Measurements from ENCODE around the gene PHF21A. TPM values are rescaled to one million over a fixed set of nuclear protein-coding genes. Genes with fewer than 3 reads are reported as not detected.

Gene PHF21A
- total and polyA plus RNA-seq, 2 of the 13 experiments (the other 11 are each of a cell fraction or from before 2014, with no cell fraction given), result 4.1 to 34.6 TPM

GRCh38 chr11:46119352-46120216 is 1.7 kb downstream of the PHF21A start (continued):
- TF ChIP-seq TMF1 (CRISPR knock-in tag; IDR thresholded peaks at IDR 0.05; ENCODE audit: low read depth), result no peak
- no peak for TF ChIP-seq STAG1 (CRISPR knock-in tag; IDR thresholded peaks at IDR 0.05)
- TF ChIP-seq, protein P1, sequence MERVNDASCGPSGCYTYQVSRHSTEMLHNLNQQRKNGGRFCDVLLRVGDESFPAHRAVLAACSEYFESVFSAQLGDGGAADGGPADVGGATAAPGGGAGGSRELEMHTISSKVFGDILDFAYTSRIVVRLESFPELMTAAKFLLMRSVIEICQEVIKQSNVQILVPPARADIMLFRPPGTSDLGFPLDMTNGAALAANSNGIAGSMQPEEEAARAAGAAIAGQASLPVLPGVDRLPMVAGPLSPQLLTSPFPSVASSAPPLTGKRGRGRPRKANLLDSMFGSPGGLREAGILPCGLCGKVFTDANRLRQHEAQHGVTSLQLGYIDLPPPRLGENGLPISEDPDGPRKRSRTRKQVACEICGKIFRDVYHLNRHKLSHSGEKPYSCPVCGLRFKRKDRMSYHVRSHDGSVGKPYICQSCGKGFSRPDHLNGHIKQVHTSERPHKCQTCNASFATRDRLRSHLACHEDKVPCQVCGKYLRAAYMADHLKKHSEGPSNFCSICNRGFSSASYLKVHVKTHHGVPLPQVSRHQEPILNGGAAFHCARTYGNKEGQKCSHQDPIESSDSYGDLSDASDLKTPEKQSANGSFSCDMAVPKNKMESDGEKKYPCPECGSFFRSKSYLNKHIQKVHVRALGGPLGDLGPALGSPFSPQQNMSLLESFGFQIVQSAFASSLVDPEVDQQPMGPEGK (CRISPR knock-in tag; IDR thresholded peaks at IDR 0.05), result peak; percentile 69
- TF ChIP-seq, protein P2, sequence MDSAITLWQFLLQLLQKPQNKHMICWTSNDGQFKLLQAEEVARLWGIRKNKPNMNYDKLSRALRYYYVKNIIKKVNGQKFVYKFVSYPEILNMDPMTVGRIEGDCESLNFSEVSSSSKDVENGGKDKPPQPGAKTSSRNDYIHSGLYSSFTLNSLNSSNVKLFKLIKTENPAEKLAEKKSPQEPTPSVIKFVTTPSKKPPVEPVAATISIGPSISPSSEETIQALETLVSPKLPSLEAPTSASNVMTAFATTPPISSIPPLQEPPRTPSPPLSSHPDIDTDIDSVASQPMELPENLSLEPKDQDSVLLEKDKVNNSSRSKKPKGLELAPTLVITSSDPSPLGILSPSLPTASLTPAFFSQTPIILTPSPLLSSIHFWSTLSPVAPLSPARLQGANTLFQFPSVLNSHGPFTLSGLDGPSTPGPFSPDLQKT (CRISPR knock-in tag; IDR thresholded peaks at IDR 0.05; ENCODE audit: borderline replicate concordance), result no peak
- TF ChIP-seq, protein P3, sequence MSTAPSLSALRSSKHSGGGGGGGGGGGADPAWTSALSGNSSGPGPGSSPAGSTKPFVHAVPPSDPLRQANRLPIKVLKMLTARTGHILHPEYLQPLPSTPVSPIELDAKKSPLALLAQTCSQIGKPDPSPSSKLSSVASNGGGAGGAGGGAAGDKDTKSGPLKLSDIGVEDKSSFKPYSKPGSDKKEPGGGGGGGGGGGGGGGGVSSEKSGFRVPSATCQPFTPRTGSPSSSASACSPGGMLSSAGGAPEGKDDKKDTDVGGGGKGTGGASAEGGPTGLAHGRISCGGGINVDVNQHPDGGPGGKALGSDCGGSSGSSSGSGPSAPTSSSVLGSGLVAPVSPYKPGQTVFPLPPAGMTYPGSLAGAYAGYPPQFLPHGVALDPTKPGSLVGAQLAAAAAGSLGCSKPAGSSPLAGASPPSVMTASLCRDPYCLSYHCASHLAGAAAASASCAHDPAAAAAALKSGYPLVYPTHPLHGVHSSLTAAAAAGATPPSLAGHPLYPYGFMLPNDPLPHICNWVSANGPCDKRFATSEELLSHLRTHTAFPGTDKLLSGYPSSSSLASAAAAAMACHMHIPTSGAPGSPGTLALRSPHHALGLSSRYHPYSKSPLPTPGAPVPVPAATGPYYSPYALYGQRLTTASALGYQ (CRISPR knock-in tag; IDR thresholded peaks at IDR 0.05), result peak; percentile 43; the same call in 1 of the 2 replicates
- no peak for TF ChIP-seq ELF1 (CRISPR knock-in tag; IDR thresholded peaks at IDR 0.05)
- TF ChIP-seq ZNF512B (CRISPR knock-in tag; IDR thresholded peaks at IDR 0.05; ENCODE audit: borderline replicate concordance), result no peak
- no peak for TF ChIP-seq MBD4 (IDR thresholded peaks at IDR 0.05; ENCODE audit: borderline replicate concordance, low read length)
- no peak for TF ChIP-seq ATF3 (CRISPR knock-in tag; IDR thresholded peaks at IDR 0.05)
- TF ChIP-seq, protein P4, sequence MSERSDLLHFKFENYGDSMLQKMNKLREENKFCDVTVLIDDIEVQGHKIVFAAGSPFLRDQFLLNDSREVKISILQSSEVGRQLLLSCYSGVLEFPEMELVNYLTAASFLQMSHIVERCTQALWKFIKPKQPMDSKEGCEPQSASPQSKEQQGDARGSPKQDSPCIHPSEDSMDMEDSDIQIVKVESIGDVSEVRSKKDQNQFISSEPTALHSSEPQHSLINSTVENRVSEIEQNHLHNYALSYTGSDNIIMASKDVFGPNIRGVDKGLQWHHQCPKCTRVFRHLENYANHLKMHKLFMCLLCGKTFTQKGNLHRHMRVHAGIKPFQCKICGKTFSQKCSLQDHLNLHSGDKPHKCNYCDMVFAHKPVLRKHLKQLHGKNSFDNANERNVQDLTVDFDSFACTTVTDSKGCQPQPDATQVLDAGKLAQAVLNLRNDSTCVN (CRISPR knock-in tag; IDR thresholded peaks at IDR 0.05; ENCODE audit: borderline replicate concordance), result no peak
- peak; percentile 89 for TF ChIP-seq SAP130 (CRISPR knock-in tag; IDR thresholded peaks at IDR 0.05; ENCODE audit: low read depth)
- TF ChIP-seq SP2 (CRISPR knock-in tag; IDR thresholded peaks at IDR 0.05), result no peak
- TF ChIP-seq DMTF1 (CRISPR knock-in tag; IDR thresholded peaks at IDR 0.05), result no peak
- no peak for TF ChIP-seq RORA (CRISPR knock-in tag; IDR thresholded peaks at IDR 0.05)
- no peak for TF ChIP-seq ZNF335 (CRISPR knock-in tag; IDR thresholded peaks at IDR 0.05)
- TF ChIP-seq WIZ (CRISPR knock-in tag; IDR thresholded peaks at IDR 0.05), result no peak
